ENCODE data around the gene VDR.

The VDR gene

DNA sequence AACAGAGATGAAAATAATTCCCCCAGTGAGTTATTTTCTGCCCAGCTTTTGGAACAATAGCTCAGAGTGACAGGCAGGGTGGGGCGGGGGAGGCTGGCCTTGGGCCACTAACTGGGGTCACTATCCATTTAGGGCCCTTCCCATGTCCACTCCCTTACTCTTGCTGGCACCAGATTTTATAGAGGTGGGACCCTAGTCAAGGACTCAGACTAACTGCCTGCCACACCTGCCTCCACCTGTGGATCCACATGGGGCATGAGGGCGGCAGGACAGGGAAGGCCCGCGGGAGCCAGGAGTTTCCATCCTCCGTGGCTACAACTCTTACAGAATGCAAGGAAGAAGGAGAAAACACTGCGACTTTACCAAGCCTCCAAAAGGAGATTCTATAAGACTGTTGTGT lies 10.1 kb downstream of the VDR start:
- DNase-seq (ENCODE audit: low read depth in 2 of 2, low spot score in 1 of 2), result no peak

GRCh38 chr12:47894068-47894467 lies 10.7 kb downstream of the VDR start:
- no peak for DNase-seq (ENCODE audit: low read depth in 2 of 2, low spot score in 1 of 2)

GRCh38 chr12:47892819-47893218 lies 12.0 kb downstream of the VDR start:
- no peak for DNase-seq (ENCODE audit: low read depth in 2 of 2, low spot score in 1 of 2)

- no peak for DNase-seq (ENCODE audit: low read depth in 2 of 2, low spot score in 1 of 2)
Measured at GRCh38 chr12:47891356-47891755, 13.4 kb downstream of the VDR start.

DNA sequence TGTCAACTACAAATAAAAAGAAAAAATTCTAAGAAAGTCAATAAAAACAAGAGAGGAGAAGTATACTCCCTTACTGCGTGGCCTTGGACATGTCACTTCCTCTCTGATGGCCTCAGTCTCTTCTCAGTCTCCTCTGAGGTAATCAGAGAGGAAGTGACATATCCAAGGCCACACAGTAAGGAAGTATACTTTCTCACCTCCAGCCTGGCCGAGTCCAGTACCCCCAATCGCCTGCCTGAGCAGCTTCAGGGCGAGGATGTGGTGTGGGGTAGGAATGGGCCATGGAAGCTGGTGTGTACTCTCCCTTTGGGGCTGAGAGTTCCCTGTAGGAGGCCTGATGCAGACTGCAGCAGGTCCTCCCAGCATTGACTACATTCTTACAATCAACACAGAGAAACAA lies 15.8 kb downstream of the VDR start:
- no peak for DNase-seq (ENCODE audit: low read depth in 2 of 2, low spot score in 1 of 2)

- DNase-seq (ENCODE audit: low read depth in 2 of 2, low spot score in 1 of 2), result no peak
Measured at GRCh38 chr12:47888153-47888819, 16.5 kb downstream of the VDR start.

DNA sequence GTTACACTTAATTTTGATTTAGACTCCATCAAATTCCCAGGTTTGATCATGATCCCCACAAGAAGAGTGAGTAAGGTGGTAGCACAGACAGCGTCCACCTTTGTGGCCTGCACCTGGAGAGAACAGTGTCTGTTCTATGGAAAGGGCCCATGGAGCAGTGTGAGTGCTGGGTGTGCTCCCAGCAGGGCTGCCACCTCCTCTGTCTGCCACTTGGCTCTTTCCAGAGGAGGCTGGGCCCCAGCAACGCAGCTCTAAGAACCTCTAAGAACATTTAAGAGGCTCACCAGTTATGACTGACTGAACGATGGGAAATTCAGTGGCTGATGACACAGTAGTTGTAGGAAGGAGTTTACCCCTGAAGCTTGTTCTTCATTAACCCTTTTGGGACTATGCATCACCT lies 17.3 kb downstream of the VDR start:
- DNase-seq (ENCODE audit: low read depth in 2 of 2, low spot score in 1 of 2), result no peak

- DNase-seq (ENCODE audit: low read depth in 2 of 2, low spot score in 1 of 2), result no peak
Measured at GRCh38 chr12:47886510-47887240, 18.1 kb downstream of the VDR start.

- no peak for DNase-seq (ENCODE audit: low read depth in 2 of 2, low spot score in 1 of 2)
Measured at GRCh38 chr12:47885566-47885965, 19.2 kb downstream of the VDR start.

DNA sequence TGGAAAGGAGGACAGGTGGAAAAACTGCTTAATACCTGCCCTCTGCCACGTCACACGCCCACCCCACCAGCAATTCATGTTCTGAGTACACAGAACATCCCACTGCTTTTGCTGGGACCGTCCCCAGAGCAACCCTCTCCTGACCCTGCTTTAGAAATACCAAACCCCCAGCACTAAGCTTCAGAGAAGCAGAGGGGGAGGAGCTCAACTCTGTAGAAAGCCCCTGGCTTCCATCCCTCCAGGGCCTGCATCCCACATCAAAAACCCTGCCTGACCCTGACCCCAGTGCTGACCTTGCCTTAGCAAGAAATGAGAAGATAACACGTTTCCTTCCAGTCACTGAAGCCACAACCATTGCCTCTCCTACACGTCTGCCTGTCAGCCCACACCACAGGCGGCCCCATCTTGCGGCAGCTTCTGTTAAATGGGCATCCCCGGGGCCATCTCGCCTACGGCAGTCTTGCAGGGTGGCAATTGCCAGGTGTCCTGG lies 19.7 kb downstream of the VDR start:
- DNase-seq (ENCODE audit: low read depth in 2 of 2, low spot score in 1 of 2), result peak in 1 of 2 donors; percentile 36

DNA sequence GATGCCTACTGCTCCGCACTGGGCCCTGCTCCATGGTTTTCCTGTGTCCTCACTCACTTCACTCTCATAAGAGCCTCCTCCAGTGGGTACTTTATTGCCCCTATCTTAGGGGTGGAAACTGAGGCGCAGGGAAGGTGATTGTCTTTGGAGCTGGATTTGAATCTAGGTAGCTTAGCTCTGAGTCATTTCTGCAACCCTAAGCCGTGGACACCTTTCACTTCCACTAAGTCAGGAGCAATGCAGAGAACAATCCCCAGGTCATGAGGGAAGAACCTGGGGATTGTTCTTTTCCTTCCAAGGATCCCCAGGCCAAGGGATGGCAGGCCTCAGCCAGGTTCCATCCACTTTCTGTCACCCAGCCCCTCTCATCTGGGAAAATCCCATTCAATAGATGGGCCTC lies 20.3 kb downstream of the VDR start:
- no peak for DNase-seq (ENCODE audit: low read depth in 2 of 2, low spot score in 1 of 2)

- DNase-seq (ENCODE audit: low read depth in 2 of 2, low spot score in 1 of 2), result no peak
Measured at GRCh38 chr12:47883663-47884195, 21.1 kb downstream of the VDR start.

- DNase-seq (ENCODE audit: low read depth in 2 of 2, low spot score in 1 of 2), result no peak
Measured at GRCh38 chr12:47882781-47883546, 21.8 kb downstream of the VDR start.

- no peak for DNase-seq (ENCODE audit: low read depth in 2 of 2, low spot score in 1 of 2)
Measured at GRCh38 chr12:47881826-47882427, 22.9 kb downstream of the VDR start.

DNA sequence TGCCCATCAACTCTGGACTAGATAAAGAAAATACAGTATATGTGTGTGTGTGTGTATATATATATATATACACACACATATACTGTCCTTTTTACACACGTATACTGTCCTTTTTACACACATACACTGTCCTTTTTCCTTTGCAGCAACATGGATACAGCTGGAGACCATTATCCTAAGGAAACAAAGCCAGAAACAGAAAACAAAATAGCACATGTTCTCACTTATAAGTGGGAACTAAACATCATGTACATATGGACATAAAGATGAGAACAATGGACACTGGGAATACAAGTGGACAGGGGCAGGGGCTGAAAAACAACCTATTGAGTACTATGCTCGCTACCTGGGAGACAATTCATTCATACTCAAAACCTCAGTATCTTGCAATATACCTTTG lies 23.7 kb downstream of the VDR start:
- no peak for DNase-seq (ENCODE audit: low read depth in 2 of 2, low spot score in 1 of 2)

DNA sequence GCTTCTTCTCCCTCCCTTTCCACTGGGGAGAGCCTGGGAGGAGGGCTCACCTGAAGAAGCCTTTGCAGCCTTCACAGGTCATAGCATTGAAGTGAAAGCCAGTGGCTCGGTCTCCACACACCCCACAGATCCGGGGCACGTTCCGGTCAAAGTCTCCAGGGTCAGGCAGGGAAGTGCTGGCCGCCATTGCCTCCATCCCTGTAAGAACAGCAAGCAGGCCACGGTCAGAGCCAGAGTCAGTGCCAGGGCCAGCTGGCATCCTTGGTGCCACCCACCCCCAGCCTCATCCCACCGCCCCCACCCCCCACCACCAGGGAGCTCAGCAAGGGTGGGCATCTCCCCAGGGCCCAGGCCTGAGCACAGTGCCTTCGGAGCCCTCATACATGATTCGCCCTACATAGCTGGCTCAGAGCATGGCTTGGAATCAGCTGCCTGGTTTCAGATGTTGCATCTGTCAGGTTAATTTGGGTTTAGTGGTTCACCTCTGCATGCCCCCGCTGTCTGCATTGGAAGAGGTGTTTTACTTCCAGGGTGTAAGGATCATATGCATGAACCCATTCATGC lies 25.8 kb downstream of the VDR start:
- no peak for DNase-seq (ENCODE audit: low read depth in 2 of 2, low spot score in 1 of 2)

DNA sequence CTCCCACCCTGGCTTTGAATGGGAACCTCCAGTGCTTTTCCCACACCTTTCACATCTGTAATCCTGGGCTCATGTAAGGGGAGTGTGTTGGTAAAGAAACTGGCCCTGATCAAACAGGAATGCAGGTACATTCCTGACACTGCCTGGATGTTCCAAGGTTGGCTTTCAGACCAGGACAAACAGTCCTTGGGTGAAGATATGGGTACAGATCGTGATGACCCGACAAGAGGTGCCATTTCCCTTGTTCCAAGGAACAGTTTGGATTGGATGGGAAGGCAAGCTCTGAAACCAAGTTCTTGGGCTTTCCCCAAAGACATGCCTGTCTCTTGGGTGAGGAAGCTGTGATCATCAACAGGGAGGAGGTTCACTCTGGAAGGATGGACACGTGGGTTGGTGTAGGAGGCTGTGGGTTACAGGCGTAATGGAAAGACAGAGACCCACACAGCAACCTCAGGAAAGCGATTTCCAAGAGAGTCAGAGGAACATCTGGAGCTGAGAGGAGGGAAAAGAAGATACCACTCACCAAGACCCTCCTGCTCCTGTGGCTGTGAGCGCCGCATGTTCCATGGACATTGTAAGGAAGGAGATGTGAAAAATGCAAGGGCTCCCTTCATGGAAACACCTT lies 26.4 kb downstream of the VDR start:
- DNase-seq (ENCODE audit: low read depth in 2 of 2, low spot score in 1 of 2), result no peak

DNA sequence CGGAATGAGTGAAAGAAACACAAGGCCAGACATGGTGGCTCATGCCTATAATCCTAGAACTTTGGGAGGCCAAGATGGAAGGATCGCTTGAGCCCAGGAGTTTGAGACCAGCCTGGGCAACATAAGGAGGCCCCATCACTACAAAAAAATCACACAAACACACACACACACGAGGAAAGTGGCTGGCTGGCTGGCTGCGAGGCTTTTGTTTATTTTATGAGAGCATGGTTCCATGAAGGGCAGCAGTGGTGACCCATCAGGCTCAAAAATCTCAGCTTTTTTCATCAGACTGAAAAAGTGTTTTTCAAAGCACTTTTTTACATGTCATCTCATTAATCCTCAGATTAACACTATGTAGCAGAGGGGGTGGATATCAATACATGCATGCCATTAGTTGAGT lies 27.7 kb downstream of the VDR start:
- no peak for DNase-seq (ENCODE audit: low read depth in 2 of 2, low spot score in 1 of 2)

DNA sequence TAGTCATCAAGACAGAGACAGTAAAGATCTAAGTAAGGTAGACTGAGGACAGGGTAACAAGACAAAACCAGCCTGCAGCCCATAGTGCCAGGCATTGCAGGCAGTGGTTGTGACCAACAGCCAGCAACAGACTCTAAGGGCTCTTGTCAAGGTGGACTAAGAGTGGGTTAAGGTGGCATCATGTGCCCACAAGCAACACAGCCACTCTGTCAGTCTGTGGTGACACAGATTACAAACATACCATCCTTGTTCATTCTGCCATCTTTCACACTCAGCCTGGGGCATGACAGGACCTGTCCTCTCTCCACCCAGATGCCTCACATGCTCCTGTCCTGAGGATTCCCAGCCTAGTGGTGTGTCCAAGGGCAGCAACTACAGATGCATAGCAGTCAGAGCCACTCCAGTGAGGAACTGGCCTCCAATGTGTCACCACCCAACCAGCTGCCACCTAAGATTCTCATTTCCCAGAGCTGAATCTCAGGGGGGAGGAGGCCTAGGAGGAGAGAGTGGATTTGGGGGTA lies 28.3 kb downstream of the VDR start:
- no peak for DNase-seq (ENCODE audit: low read depth in 2 of 2, low spot score in 1 of 2)

GRCh38 chr12:47875746-47876439 lies 28.9 kb downstream of the VDR start:
- DNase-seq (ENCODE audit: low read depth in 2 of 2, low spot score in 1 of 2), result no peak
